Measurements from ENCODE around the gene COPS6.

DNA sequence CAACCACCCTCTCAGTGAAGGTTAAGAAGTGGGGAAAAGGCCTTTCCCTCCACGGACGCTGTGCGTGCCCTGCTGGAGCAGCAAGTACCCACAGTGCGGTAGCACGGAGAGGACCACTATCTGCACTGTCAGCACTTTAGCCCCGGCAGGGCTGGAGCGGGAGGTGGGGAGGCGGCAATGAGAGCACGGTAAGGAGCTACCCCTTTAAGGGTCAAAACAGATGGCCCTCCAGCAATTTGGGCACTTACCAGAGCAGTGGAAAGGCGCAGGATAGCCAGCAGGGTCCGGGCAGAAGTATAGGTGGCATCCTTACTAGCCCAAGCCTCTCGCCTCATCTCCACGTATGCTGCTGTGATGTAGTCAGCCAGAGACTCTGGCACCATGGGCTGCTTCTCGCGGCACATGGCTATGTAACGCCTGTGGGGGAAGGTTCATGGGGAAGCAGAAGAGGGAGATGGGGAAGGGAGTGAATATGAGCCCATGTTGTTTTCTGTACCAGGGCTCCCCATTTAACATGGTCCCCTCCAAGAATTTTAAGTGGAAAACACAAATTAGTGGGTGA, 5.2 kb downstream of the COPS6 start:
- no peak for TF ChIP-seq POLR2A (IDR thresholded peaks at IDR 0.05)
- TF ChIP-seq, protein P1, sequence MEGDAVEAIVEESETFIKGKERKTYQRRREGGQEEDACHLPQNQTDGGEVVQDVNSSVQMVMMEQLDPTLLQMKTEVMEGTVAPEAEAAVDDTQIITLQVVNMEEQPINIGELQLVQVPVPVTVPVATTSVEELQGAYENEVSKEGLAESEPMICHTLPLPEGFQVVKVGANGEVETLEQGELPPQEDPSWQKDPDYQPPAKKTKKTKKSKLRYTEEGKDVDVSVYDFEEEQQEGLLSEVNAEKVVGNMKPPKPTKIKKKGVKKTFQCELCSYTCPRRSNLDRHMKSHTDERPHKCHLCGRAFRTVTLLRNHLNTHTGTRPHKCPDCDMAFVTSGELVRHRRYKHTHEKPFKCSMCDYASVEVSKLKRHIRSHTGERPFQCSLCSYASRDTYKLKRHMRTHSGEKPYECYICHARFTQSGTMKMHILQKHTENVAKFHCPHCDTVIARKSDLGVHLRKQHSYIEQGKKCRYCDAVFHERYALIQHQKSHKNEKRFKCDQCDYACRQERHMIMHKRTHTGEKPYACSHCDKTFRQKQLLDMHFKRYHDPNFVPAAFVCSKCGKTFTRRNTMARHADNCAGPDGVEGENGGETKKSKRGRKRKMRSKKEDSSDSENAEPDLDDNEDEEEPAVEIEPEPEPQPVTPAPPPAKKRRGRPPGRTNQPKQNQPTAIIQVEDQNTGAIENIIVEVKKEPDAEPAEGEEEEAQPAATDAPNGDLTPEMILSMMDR (IDR thresholded peaks at IDR 0.05): no peak
